Keratinocyte (primary cell): ENCODE measurements around the gene VN1R4. TPM values are rescaled to one million over a fixed set of nuclear protein-coding genes. Genes with fewer than 3 reads are reported as not detected.

Experiments
- DNase-seq: peaks from one replicate; pipeline ENCODE4 v3.0.0-alpha.2; 2011; ENCODE audit warnings: low read depth, missing footprints, low spot score
- FAIRE-seq: peaks from 2 replicates; lab custom pipeline; 2011; peaks lifted over from hg19 to GRCh38; lab: Jason Lieb, UNC
- H2AFZ ChIP-seq: 2 replicates; pipeline ENCODE4 v1.6.0; 2012; ENCODE audit warnings: low read length, control low read depth, inconsistent platforms; ENCODE audit not compliant: control insufficient read depth
- H3K27ac ChIP-seq: 2 replicates; pipeline ENCODE4 v1.5.1; 2011; ENCODE audit warnings: low read length; ENCODE audit not compliant: control insufficient read depth, insufficient read depth
- H3K27me3 ChIP-seq: 3 replicates; pipeline ENCODE4 v1.6.0; 2011; ENCODE audit warnings: low read length; ENCODE audit not compliant: control insufficient read depth, insufficient read depth; ENCODE audit errors: extremely low read depth
- H3K36me3 ChIP-seq, 2 experiments: 2 replicates in 1 of 2; 3 replicates in 1 of 2; pipeline ENCODE4 v1.5.1; 2011; ENCODE audit warnings: low read length in 2 of 2, mild to moderate bottlenecking in 1 of 2; ENCODE audit not compliant: control insufficient read depth in 2 of 2, insufficient read depth in 2 of 2; ENCODE audit errors: extremely low read depth in 1 of 2
- H3K4me1 ChIP-seq: 3 replicates; pipeline ENCODE4 v1.5.1; 2011; ENCODE audit warnings: low read length; ENCODE audit not compliant: control insufficient read depth, insufficient read depth; ENCODE audit errors: extremely low read depth
- H3K4me2 ChIP-seq: 3 replicates; pipeline ENCODE4 v1.6.0; 2011; ENCODE audit warnings: low read depth, low read length; ENCODE audit not compliant: control insufficient read depth, insufficient read depth; ENCODE audit errors: extremely low read depth
- H3K4me3 ChIP-seq, 3 experiments: fragments of 200-600 bp in 1 of 3; sonication (generic) in 1 of 3; 2 replicates in 2 of 3; 3 replicates in 1 of 3; pipeline ENCODE4 v1.5.1; 2011 to 2016; ENCODE audit warnings: low read length in 3 of 3, mild to moderate bottlenecking in 3 of 3, control low read depth in 2 of 3, inconsistent platforms in 1 of 3, low read depth in 1 of 3, mixed read lengths in 1 of 3, mixed run types in 1 of 3, moderate library complexity in 1 of 3; ENCODE audit not compliant: control insufficient read depth in 2 of 3, insufficient read depth in 2 of 3; ENCODE audit errors: extremely low read depth in 1 of 3
- H3K79me2 ChIP-seq: 2 replicates; pipeline ENCODE4 v1.6.0; 2012; ENCODE audit warnings: low read length; ENCODE audit not compliant: control insufficient read depth, insufficient read depth
- H3K9ac ChIP-seq: 3 replicates; pipeline ENCODE4 v1.6.0; 2011; ENCODE audit warnings: low read length; ENCODE audit not compliant: control insufficient read depth, insufficient read depth; ENCODE audit errors: extremely low read depth
- H3K9me1 ChIP-seq: 3 replicates; pipeline ENCODE4 v1.6.0; 2011; ENCODE audit warnings: low read length; ENCODE audit not compliant: control insufficient read depth, insufficient read depth; ENCODE audit errors: extremely low read depth
- H3K9me3 ChIP-seq: 2 replicates; pipeline ENCODE4 v1.5.1; 2012; ENCODE audit warnings: low read depth, low read length; ENCODE audit not compliant: control insufficient read depth
- H4K20me1 ChIP-seq: 3 replicates; pipeline ENCODE4 v1.6.0; 2011; ENCODE audit warnings: low read length; ENCODE audit not compliant: control insufficient read depth, insufficient read depth; ENCODE audit errors: extremely low read depth
- EZH2 ChIP-seq: IDR thresholded peaks from one replicate; pipeline ENCODE4 v1.6.1; 2012; ENCODE audit warnings: inconsistent platforms, mild to moderate bottlenecking, low read length, moderate library complexity
- dilution Hi-C: fragments of 300-500 bp; cut with MboI; formaldehyde crosslinking; loops from one replicate; pipeline ENCODE4 v1.7.0; 2020; ENCODE audit warnings: low sequenced_read_pairs; ENCODE audit not compliant: extremely low pct_ligation_motif_present
- polyA plus RNA-seq, 5 experiments: library from polyadenylated mRNA; depleted of rRNA in 3 of 5; stranded (reverse) in 3 of 5; stranded (forward) in 1 of 5; unstranded in 1 of 5; fragments of >200 nt; gene quantifications; 1 replicate in 1 of 5; 2 replicates in 3 of 5; 3 replicates in 1 of 5; pipeline versions ENCODE4 v1.2.1 to v1.2.3, GENCODE V29; 2011 to 2012; ENCODE audit warnings: missing spikeins in 2 of 5, low read depth in 1 of 5, low replicate concordance in 1 of 5
- TF ChIP-seq, protein P1 (sequence below), 3 experiments: IDR thresholded peaks in 1 of 3; conservative IDR thresholded peaks in 1 of 3; optimal IDR thresholded peaks in 1 of 3; 2 replicates in 2 of 3; 3 replicates in 1 of 3; pipeline versions ENCODE3 to v1.5.1; 2011; ENCODE audit warnings: low read length in 3 of 3, mild to moderate bottlenecking in 3 of 3, moderate library complexity in 2 of 3, control low read depth in 1 of 3, inconsistent platforms in 1 of 3; ENCODE audit not compliant: insufficient read depth in 2 of 3; ENCODE audit errors: extremely low read depth in 1 of 3

Gene VN1R4
- polyA plus RNA-seq, 1 donor (not counting 4 experiments of a cell fraction or from before 2014, with no cell fraction given), result not detected

DNA sequence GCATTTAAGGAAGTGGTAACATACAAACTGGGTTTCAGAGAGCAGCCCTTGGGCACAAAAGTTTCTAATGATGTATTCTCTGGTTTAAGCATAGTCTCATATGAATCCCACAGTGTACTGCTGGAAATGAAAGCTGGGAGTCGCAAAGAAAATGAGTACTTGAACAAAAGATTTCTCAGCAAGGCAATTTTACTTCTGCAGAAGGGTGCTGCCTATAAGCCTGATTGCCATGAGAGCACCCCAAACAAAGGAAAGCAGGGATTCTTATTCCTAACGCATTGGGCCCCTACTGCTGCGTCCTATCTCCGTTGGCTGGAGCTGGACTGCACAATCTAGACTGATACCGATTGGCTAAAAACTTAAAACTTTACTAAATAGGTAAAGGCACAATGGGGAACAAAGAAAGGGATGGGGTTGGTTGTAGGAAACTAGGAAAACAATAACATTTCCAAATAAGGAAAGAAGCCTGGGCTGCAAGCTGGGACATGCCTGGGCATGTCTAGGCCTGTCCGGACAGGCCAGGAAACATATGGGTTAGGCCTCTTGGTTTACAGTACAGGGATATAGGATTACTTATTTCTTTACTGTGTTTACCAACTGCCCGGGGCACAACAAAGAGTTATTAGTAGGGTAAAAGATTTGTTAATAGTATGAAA lies 27.4 kb upstream of the VN1R4 start:
- FAIRE-seq (no peak), DNase-seq (no peak)
- H3K36me3 ChIP-seq, result no peaks in the 10 kb centered on the region
- peaks cover 10% of the 10 kb centered on the region for H3K9me3 ChIP-seq
- H3K4me1 ChIP-seq, result no peaks in the 10 kb centered on the region
- no peaks in the 10 kb centered on the region for H3K27me3 ChIP-seq
- dilution Hi-C loops, result no loop called here
- no peak for TF ChIP-seq EZH2
- TF ChIP-seq, protein P1, sequence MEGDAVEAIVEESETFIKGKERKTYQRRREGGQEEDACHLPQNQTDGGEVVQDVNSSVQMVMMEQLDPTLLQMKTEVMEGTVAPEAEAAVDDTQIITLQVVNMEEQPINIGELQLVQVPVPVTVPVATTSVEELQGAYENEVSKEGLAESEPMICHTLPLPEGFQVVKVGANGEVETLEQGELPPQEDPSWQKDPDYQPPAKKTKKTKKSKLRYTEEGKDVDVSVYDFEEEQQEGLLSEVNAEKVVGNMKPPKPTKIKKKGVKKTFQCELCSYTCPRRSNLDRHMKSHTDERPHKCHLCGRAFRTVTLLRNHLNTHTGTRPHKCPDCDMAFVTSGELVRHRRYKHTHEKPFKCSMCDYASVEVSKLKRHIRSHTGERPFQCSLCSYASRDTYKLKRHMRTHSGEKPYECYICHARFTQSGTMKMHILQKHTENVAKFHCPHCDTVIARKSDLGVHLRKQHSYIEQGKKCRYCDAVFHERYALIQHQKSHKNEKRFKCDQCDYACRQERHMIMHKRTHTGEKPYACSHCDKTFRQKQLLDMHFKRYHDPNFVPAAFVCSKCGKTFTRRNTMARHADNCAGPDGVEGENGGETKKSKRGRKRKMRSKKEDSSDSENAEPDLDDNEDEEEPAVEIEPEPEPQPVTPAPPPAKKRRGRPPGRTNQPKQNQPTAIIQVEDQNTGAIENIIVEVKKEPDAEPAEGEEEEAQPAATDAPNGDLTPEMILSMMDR (optimal IDR thresholded peaks at IDR 0.05 in 1 of 3, IDR thresholded peaks at IDR 0.05 in 1 of 3, conservative IDR thresholded peaks at IDR 0.05 in 1 of 3; ENCODE audit: extremely low read depth in 1 of 3, insufficient read depth in 2 of 3, low read length in 3 of 3), result no peak
- no peak overlapping the region for H2AFZ ChIP-seq
- H4K20me1 ChIP-seq, result no peaks in the 10 kb centered on the region
- H3K27ac ChIP-seq, result no peak overlapping the region
- no peaks in the 10 kb centered on the region for H3K79me2 ChIP-seq
- H3K4me3 ChIP-seq, result no peak overlapping the region
- no peak overlapping the region for H3K9ac ChIP-seq
- H3K4me2 ChIP-seq, result no peak overlapping the region
- H3K9me1 ChIP-seq, result no peaks in the 10 kb centered on the region

DNA sequence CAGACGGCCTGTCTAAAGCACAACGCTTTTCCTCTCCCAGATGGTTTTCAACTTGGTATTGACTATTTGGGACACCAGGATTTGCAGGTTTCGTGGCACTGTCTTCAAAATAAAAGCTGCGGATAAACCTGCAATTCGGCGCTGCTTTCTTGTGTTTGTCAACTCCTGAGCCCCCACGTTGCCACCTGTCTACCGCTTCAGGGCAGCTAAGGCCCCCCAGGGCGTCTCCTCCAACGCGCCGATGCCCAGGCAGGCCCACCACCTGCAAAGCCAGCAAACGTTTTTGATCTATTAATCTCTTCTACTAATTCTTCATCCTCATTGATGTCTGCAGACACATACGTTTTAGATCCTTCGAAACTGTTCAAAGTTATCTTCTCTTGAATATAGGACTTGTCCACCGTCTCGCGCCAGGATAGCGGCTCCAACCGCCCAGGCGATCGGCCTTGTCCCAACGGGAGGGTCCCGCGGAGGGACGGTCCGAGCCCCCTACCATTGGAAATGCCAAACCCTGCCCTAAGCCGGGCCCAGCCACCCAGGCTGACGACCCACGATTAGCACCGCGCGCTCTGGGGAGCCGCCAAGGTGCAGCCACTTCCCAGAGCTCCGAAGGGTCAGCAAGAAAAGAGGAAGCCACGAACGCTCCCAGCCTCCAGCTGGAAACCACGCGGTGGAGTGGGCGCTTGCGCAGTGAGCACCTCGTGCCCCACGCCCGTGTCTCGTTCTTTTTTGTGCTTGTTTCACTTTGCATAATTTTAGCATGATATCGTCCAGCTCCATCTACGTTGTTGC lies 23.4 kb upstream of the VN1R4 start:
- Histone ChIP-seq H3K9ac (no peak overlapping the region), H3K4me1 (no peaks in the 10 kb centered on the region), H3K27ac (no peak overlapping the region), H3K9me3 (peaks cover 10% of the 10 kb centered on the region), H2AFZ (no peak overlapping the region), H3K9me1 (no peaks in the 10 kb centered on the region), H4K20me1 (no peaks in the 10 kb centered on the region), H3K27me3 (no peaks in the 10 kb centered on the region), H3K36me3 (no peaks in the 10 kb centered on the region), H3K4me3 (no peak overlapping the region), H3K79me2 (no peaks in the 10 kb centered on the region), H3K4me2 (no peak overlapping the region)
- dilution Hi-C loops, result no loop called here
- FAIRE-seq (no peak), DNase-seq (no peak)
- TF ChIP-seq, protein P1 (optimal IDR thresholded peaks at IDR 0.05 in 1 of 3, IDR thresholded peaks at IDR 0.05 in 1 of 3, conservative IDR thresholded peaks at IDR 0.05 in 1 of 3; ENCODE audit: extremely low read depth in 1 of 3, insufficient read depth in 2 of 3, low read length in 3 of 3), result no peak
- TF ChIP-seq EZH2, result no peak
